Measurements from ENCODE around the gene ATG7.

ATG7 gene

DNA sequence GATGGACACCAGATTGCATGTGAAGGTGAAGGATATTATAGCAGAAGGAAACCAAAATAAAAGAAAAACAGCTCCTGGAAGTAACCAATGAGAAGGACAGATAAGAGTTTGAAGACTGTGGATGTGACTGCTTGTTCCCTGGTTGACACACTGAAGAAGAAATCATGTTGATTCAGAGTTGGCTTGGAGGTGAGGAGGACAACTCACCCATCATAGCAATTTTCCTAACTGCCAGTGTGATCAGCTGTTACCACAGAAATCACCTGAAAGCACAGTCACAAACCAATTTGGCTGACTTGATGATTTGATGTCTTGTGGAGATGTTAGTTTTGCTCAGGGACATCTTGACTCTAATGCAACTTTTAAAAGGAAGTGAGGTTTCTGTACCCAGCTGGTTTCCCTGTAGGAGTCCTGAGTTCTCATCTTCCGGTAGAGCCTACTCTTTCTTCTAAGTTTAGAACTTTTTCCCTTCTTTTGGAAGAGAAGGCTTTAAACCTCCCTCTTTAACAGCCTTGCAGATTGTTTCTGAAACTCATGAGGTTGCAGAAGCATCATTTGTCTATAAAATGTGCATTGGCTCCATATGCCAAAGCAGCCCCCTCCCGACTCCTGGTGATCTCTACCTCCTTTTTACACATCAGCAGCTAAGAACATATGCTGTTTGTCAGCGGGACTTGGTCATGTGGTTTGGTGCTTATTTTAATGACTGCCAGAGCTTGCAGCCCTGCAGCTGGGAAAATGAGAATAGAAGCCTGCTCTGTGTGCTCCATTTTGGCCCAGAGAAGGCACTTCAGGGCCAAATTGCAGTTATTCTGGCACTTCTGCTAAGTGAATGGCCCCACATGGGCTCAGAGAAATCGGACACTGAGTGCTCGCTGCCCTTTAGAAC lies 10.3 kb downstream of the ATG7 start:
- TF ChIP-seq CTCF (IDR thresholded peaks at IDR 0.05; ENCODE audit: extremely low read depth, insufficient read depth, missing control alignments): no peak
- in situ Hi-C loops (cut with MboI; ENCODE audit: low pct_unique_long_range_greater_than_20kb, low sequenced_read_pairs, unreplicated experiment): no loop called here
- no peak for DNase-seq (ENCODE audit: low spot score)

- in situ Hi-C loops (cut with MboI; ENCODE audit: low pct_unique_long_range_greater_than_20kb, low sequenced_read_pairs, unreplicated experiment): no loop called here
- DNase-seq (ENCODE audit: low spot score): no peak
- TF ChIP-seq CTCF (IDR thresholded peaks at IDR 0.05; ENCODE audit: extremely low read depth, insufficient read depth, missing control alignments): no peak
These were observed 10.9 kb downstream of the ATG7 start for GRCh38 chr3:11283139-11283475.

DNA sequence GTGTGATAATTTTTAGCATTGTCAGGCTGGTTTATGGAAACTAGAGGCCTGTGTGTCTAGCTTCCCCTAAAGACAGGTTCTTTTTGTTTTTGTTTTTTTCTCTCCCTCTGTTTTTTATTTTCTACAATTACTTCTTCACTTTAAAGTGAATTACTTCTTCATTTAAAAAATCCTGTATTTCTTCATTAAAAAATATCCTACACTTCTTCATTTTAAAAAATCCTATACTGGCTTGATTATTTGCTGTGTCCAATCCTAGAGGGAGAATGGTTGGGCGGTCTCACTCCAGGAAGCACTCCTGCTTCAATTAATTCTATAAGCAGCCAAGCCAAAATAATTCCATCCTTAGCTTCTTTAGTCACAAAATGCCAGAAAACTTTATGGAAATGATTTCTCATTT lies 11.8 kb downstream of the ATG7 start:
- TF ChIP-seq CTCF (IDR thresholded peaks at IDR 0.05; ENCODE audit: extremely low read depth, insufficient read depth, missing control alignments): no peak
- in situ Hi-C loops (cut with MboI; ENCODE audit: low pct_unique_long_range_greater_than_20kb, low sequenced_read_pairs, unreplicated experiment): no loop called here
- no peak for DNase-seq (ENCODE audit: low spot score)

DNA sequence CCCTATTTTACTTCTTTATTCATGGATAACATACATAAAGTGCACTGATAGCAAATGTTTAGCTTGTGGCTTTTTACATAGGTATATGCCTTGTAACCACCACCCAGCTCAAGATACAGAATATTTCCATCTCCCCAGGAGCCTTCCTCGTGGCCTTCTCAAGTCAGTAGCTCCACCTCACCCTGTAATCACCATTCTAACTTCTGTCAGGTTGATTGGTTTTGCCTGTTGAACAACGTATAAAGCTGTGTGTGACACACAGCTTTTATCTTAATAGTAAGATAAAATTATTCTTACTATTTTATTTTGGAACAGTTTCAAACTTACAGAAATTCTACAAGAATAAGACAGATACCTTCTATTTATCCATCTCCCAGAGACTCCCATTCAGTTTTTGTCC lies 13.3 kb downstream of the ATG7 start:
- in situ Hi-C loops (cut with MboI; ENCODE audit: low pct_unique_long_range_greater_than_20kb, low sequenced_read_pairs, unreplicated experiment): no loop called here
- DNase-seq (ENCODE audit: low spot score): no peak
- TF ChIP-seq CTCF (IDR thresholded peaks at IDR 0.05; ENCODE audit: extremely low read depth, insufficient read depth, missing control alignments): no peak

DNA sequence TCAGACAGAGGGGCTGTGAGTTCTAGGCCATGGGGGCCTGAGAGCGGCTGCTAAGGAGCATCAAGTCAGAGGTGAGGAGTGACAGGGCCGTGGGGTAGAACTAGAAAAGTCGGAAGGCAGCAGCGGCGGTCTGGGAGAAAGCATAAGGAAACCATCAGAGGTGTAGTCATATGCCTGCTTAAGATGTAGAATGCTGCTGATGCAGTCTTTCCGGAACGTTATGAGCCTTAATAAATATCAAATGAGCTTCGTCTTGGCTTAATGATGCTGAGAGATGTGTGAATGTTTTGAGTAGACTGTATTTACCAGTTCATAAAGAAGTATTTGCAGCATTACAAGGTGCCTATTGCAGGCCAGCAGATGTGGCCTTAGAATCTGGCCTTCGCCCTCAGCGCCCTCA lies 15.2 kb downstream of the ATG7 start:
- no peak for DNase-seq (ENCODE audit: low spot score)
- in situ Hi-C loops (cut with MboI; ENCODE audit: low pct_unique_long_range_greater_than_20kb, low sequenced_read_pairs, unreplicated experiment): no loop called here
- no peak for TF ChIP-seq CTCF (IDR thresholded peaks at IDR 0.05; ENCODE audit: extremely low read depth, insufficient read depth, missing control alignments)

DNA sequence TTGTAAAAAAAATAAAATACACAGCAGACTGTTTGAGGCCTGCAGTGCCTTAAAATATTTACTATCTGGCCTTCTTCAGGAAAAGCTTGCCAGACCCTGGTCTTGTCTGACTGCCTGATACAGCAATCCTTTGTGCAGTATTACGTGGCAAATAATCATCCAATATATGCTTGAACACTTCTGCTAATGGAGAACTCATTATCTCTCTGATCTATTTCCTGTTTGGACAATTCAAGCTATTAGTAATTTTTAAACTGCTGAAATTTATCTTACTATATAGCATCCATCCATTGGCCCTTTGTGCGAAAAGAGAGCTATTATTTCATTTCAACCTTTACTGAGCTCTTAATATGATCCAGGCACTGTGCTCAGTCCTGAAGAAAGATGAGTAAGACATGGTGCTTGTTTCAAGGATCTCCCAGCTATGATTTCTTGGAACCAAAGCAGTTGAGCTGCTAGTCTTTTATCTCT lies 15.9 kb downstream of the ATG7 start:
- TF ChIP-seq CTCF (IDR thresholded peaks at IDR 0.05; ENCODE audit: extremely low read depth, insufficient read depth, missing control alignments): no peak
- in situ Hi-C loops (cut with MboI; ENCODE audit: low pct_unique_long_range_greater_than_20kb, low sequenced_read_pairs, unreplicated experiment): no loop called here
- DNase-seq (ENCODE audit: low spot score): no peak
